ENCODE measurements around the gene ZDHHC11B.

GRCh38 chr5:668283-668995, 116.1 kb downstream of the ZDHHC11B start:
- TF ChIP-seq YY1 (IDR thresholded peaks at IDR 0.05; ENCODE audit: insufficient read depth, insufficient read length): no peak
- TF ChIP-seq ZNF274 (IDR thresholded peaks at IDR 0.05; ENCODE audit: low read depth, low read length): no peak
